SU-DHL-6 (cell line): ENCODE results near the gene SIRT6.
"Not testable (repeated sequence)": the region's sequence is repeated elsewhere in the genome, so short reads cannot be mapped to it uniquely, and the experiment has no call there.

Experiments used
- H2AFZ ChIP-seq: fragments of 200-600 bp; sonication (generic); 2 replicates; pipeline ENCODE4 v1.6.1; 2014; ENCODE audit warnings: low read depth, mild to moderate bottlenecking, moderate library complexity, mixed read lengths, antibody characterized with exemption, low read length; ENCODE audit not compliant: severe bottlenecking
- H3F3A ChIP-seq: fragments of 200-600 bp; shearing (Covaris generic); 2 replicates; pipeline ENCODE4 v1.6.0; 2016; ENCODE audit warnings: antibody characterized with exemption, mild to moderate bottlenecking; ENCODE audit not compliant: insufficient read depth
- H3K27ac ChIP-seq: fragments of 200-600 bp; sonication (generic); 2 replicates; pipeline ENCODE4 v1.5.1; 2016; ENCODE audit warnings: low read depth, mild to moderate bottlenecking, low read length, moderate library complexity, mixed read lengths
- H3K27me3 ChIP-seq: fragments of 200-600 bp; sonication (generic), shearing (Covaris generic); 2 replicates; pipeline ENCODE4 v1.6.0; 2014; ENCODE audit warnings: mild to moderate bottlenecking, low read length
- H3K36me3 ChIP-seq: fragments of 200-600 bp; sonication (generic); 2 replicates; pipeline ENCODE4 v1.6.1; 2014; ENCODE audit warnings: mild to moderate bottlenecking, low read length, mixed read lengths
- H3K4me2 ChIP-seq: fragments of 300-600, 200-600 bp; shearing (Covaris generic), sonication (generic); 2 replicates; pipeline ENCODE4 v1.6.0; 2014; ENCODE audit warnings: low read length, low read depth, mild to moderate bottlenecking; ENCODE audit not compliant: poor library complexity, severe bottlenecking
- H3K4me3 ChIP-seq: fragments of 200-600 bp; sonication (generic); 2 replicates; pipeline ENCODE4 v1.5.1; 2014; ENCODE audit warnings: antibody characterized with exemption, low read length, mild to moderate bottlenecking, mixed read lengths; ENCODE audit not compliant: insufficient read depth, poor library complexity, severe bottlenecking
- H3K79me2 ChIP-seq: fragments of 200-600 bp; sonication (generic); 2 replicates; pipeline ENCODE4 v1.6.1; 2014; ENCODE audit warnings: mild to moderate bottlenecking, low read length, moderate library complexity; ENCODE audit not compliant: insufficient read depth
- H3K9ac ChIP-seq: fragments of 200-600 bp; sonication (generic); 2 replicates; pipeline ENCODE4 v1.7.0; 2014; ENCODE audit warnings: mild to moderate bottlenecking, low read length
- H3K9me2 ChIP-seq: fragments of 200-600 bp; sonication (generic); replicated peaks from 2 replicates; pipeline ENCODE4 v1.6.1; 2014; ENCODE audit warnings: low read length; ENCODE audit not compliant: insufficient read depth
- H3K9me3 ChIP-seq: fragments of 200-600 bp; sonication (generic); 2 replicates; pipeline ENCODE4 v1.6.1; 2014; ENCODE audit warnings: low read length, mixed read lengths; ENCODE audit not compliant: insufficient read depth
- H4K20me1 ChIP-seq: fragments of 200-600 bp; sonication (generic); 2 replicates; pipeline ENCODE4 v1.6.1; 2014; ENCODE audit warnings: low read depth, mild to moderate bottlenecking, antibody characterized with exemption, low read length, moderate library complexity, mixed read lengths
- EZH2phosphoT487 ChIP-seq: fragments of 200-600 bp; sonication (generic), shearing (Covaris generic); conservative IDR thresholded peaks from 2 replicates; pipeline ENCODE4 v1.6.1; 2018; ENCODE audit warnings: mild to moderate bottlenecking, antibody characterized with exemption, low read length, moderate library complexity, mixed read lengths
- TF ChIP-seq, protein P1 (sequence below): fragments of 200-600 bp; sonication (generic); IDR thresholded peaks from one replicate; pipeline ENCODE4 v1.5.1; 2017; ENCODE audit warnings: antibody characterized with exemption, mild to moderate bottlenecking, low read length, moderate library complexity; ENCODE audit not compliant: insufficient read depth, poor library complexity, severe bottlenecking

The SIRT6 gene

DNA sequence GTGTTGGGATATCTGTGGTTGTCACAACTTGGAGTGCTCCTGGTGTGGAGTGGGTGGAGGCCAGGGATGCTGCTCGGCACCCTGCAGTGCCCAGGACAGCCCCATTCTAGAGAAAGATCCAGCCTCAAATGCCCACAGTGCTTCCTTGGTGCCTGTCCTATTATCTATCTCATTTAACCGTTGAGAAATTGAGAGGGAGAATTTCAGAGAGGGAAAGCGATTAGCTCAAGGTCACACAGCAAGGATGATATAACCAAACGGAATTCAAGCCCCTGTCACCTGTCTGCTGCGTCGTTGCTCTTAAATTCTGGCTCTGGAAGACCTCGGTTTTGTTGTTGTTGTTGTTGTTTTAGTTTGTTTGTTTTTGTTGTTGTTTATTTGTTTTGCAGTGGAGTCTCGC, 13.6 kb upstream of the SIRT6 start:
- H4K20me1 ChIP-seq: 0 out of 2 replicates have a peak, but pooled peaks cover 3% of the 10 kb centered on the region
- H3K27me3 ChIP-seq: no peaks in the 10 kb centered on the region
- TF ChIP-seq, protein P1, sequence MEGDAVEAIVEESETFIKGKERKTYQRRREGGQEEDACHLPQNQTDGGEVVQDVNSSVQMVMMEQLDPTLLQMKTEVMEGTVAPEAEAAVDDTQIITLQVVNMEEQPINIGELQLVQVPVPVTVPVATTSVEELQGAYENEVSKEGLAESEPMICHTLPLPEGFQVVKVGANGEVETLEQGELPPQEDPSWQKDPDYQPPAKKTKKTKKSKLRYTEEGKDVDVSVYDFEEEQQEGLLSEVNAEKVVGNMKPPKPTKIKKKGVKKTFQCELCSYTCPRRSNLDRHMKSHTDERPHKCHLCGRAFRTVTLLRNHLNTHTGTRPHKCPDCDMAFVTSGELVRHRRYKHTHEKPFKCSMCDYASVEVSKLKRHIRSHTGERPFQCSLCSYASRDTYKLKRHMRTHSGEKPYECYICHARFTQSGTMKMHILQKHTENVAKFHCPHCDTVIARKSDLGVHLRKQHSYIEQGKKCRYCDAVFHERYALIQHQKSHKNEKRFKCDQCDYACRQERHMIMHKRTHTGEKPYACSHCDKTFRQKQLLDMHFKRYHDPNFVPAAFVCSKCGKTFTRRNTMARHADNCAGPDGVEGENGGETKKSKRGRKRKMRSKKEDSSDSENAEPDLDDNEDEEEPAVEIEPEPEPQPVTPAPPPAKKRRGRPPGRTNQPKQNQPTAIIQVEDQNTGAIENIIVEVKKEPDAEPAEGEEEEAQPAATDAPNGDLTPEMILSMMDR: no peak
- TF ChIP-seq EZH2phosphoT487: no peak
- no peak overlapping the region for H3K27ac ChIP-seq
- H3F3A ChIP-seq: no peaks in the 10 kb centered on the region
- H3K79me2 ChIP-seq: no peaks in the 10 kb centered on the region
- H3K9me2 ChIP-seq: no peaks in the 10 kb centered on the region
- no peak overlapping the region for H3K4me2 ChIP-seq
- no peak overlapping the region for H3K4me3 ChIP-seq
- H3K36me3 ChIP-seq: no peaks in the 10 kb centered on the region
- H2AFZ ChIP-seq: no peak overlapping the region
- H3K9me3 ChIP-seq: peaks cover 5% of the 10 kb centered on the region; the same call in 1 of the 2 replicates
- H3K9ac ChIP-seq: no peak overlapping the region

DNA sequence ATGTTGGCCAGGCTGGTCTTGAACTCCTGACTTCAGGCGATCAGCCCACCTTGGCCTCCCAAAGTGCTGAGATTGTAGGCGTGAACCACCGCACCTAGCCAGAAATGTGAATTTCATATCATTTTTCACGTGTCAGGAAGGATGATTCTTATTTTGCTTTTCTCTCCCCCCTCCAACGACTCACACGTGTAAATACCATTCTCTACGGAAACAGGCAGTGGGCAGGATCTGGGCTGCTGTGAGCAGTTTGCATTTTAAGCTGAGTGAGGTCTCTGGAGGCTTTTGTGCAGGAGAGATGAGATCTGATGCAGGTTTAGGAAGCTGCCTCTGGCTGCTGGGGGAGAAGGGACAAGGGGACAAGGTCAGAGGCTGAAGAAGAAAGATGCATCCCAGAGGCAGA, 12.0 kb upstream of the SIRT6 start:
- Histone ChIP-seq H3K36me3 (no peaks in the 10 kb centered on the region), H3K27me3 (no peaks in the 10 kb centered on the region), H3K4me3 (no peak overlapping the region), H3K4me2 (no peak overlapping the region), H3F3A (no peaks in the 10 kb centered on the region), H2AFZ (no peak overlapping the region), H3K79me2 (no peaks in the 10 kb centered on the region), H4K20me1 (0 out of 2 replicates have a peak, but pooled peaks cover 3% of the 10 kb centered on the region), H3K27ac (no peak overlapping the region), H3K9ac (no peak overlapping the region), H3K9me2 (no peaks in the 10 kb centered on the region), H3K9me3 (peaks cover 5% of the 10 kb centered on the region; the same call in 1 of the 2 replicates)
- TF ChIP-seq, protein P1: no peak
- no peak for TF ChIP-seq EZH2phosphoT487

DNA sequence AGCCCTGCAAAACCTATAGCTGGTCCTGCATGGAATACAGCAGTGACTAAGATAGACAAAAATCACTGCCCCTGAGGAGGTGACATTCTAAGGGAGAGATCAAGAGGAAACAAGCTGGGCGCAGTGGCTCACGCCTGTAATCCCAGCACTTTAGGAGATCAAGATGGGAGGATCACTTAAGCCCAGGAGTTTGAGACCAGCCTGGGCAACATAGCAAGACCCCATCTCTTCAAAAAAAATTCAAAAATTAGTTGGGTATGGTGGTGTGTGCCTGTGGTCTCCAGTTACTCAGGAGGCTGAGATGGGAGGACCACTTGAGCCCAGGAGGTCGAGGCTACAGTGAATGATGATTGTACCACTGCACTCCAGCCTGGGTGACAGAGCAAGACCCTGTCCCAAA, 10.2 kb upstream of the SIRT6 start:
- not testable (repeated sequence) for H3K4me2 ChIP-seq, H3K36me3 ChIP-seq, H3K27ac ChIP-seq, H3K9me2 ChIP-seq, H3K9ac ChIP-seq, H3K27me3 ChIP-seq, H2AFZ ChIP-seq, H3K9me3 ChIP-seq, H3K4me3 ChIP-seq, H3K79me2 ChIP-seq, H3F3A ChIP-seq, H4K20me1 ChIP-seq

DNA sequence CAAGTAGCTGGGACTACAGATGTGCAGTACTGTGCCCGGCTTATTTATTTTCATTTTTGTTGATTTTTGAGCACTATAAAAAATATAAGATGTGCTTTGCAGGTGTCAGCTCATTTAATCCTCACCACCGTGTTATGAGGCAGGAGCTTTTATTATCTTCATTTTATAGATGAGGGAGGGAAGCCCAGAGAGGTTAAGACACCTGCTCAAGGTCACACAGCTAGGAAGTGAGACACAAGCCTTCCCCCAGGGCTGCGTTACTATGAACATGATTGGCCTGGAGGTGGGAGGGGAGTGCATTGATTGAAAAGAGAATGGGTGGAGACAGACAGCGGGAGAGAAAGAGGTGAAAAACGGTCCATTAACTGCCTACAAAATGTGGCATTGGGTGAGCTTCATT, 7.3 kb upstream of the SIRT6 start:
- no peak overlapping the region for H3K4me2 ChIP-seq
- H3K9ac ChIP-seq: no peak overlapping the region
- H3K27me3 ChIP-seq: no peaks in the 10 kb centered on the region
- TF ChIP-seq, protein P1: no peak
- no peak for TF ChIP-seq EZH2phosphoT487
- H4K20me1 ChIP-seq: no peaks in the 10 kb centered on the region
- H3K9me3 ChIP-seq: no peaks in the 10 kb centered on the region
- no peak overlapping the region for H2AFZ ChIP-seq
- no peaks in the 10 kb centered on the region for H3K36me3 ChIP-seq
- no peaks in the 10 kb centered on the region for H3K9me2 ChIP-seq
- H3K4me3 ChIP-seq: no peak overlapping the region
- H3K79me2 ChIP-seq: no peaks in the 10 kb centered on the region
- no peak overlapping the region for H3K27ac ChIP-seq
- no peaks in the 10 kb centered on the region for H3F3A ChIP-seq
